ENCODE data around the gene GMPPB.

Gene GMPPB

GRCh38 chr3:49675912-49676311 is 47.8 kb downstream of the GMPPB start:
- Histone ChIP-seq H3K36me3 (ENCODE audit: control insufficient read depth, low read length) (peaks cover 64% of the 10 kb centered on the region), H3K9me2 (replicated peaks; ENCODE audit: control insufficient read depth, low read length) (no peaks in the 10 kb centered on the region), H3K4me3 (ENCODE audit: low read length) (no peak overlapping the region), H3K27ac (ENCODE audit: low read depth, low read length) (no peak overlapping the region), H3F3A (ENCODE audit: control insufficient read depth, insufficient read depth) (peaks cover 5% of the 10 kb centered on the region), H3K9me3 (ENCODE audit: control insufficient read depth, insufficient read depth, low read length) (no peaks in the 10 kb centered on the region), H3K79me2 (ENCODE audit: control insufficient read depth, low read length) (peaks cover 31% of the 10 kb centered on the region), H3K4me2 (ENCODE audit: low read length) (no peak overlapping the region), H3K4me1 (ENCODE audit: control insufficient read depth, low read length) (peaks cover 18% of the 10 kb centered on the region), H4K20me1 (ENCODE audit: control insufficient read depth, insufficient read depth, low read depth, low read length) (0 out of 2 replicates have a peak, but pooled peaks cover 3% of the 10 kb centered on the region), H3K27me3 (ENCODE audit: control insufficient read depth, low read length) (no peaks in the 10 kb centered on the region)
- TF ChIP-seq EZH2phosphoT487 (IDR thresholded peaks at IDR 0.05; ENCODE audit: borderline replicate concordance, low read length) = no peak
- no peak for TF ChIP-seq CTCF (IDR thresholded peaks at IDR 0.05; ENCODE audit: low read depth, low read length, poor library complexity, severe bottlenecking)

GRCh38 chr3:49674497-49674983 is 49.2 kb downstream of the GMPPB start:
- peaks cover 18% of the 10 kb centered on the region for H3K4me1 ChIP-seq (ENCODE audit: control insufficient read depth, low read length)
- peaks cover 31% of the 10 kb centered on the region for H3K79me2 ChIP-seq (ENCODE audit: control insufficient read depth, low read length)
- TF ChIP-seq EZH2phosphoT487 (IDR thresholded peaks at IDR 0.05; ENCODE audit: borderline replicate concordance, low read length) = no peak
- no peak for TF ChIP-seq CTCF (IDR thresholded peaks at IDR 0.05; ENCODE audit: low read depth, low read length, poor library complexity, severe bottlenecking)
- H3K4me2 ChIP-seq (ENCODE audit: low read length) = peak overlapping the region; percentile 87
- H3K9me2 ChIP-seq (replicated peaks; ENCODE audit: control insufficient read depth, low read length) = no peaks in the 10 kb centered on the region
- H3K9me3 ChIP-seq (ENCODE audit: control insufficient read depth, insufficient read depth, low read length) = no peaks in the 10 kb centered on the region
- no peaks in the 10 kb centered on the region for H3K27me3 ChIP-seq (ENCODE audit: control insufficient read depth, low read length)
- H3K36me3 ChIP-seq (ENCODE audit: control insufficient read depth, low read length) = peaks cover 51% of the 10 kb centered on the region
- H3K4me3 ChIP-seq (ENCODE audit: low read length) = peak overlapping the region; percentile 87
- peak overlapping the region; percentile 85; the same call in 1 of the 2 replicates for H3K27ac ChIP-seq (ENCODE audit: low read depth, low read length)
- H4K20me1 ChIP-seq (ENCODE audit: control insufficient read depth, insufficient read depth, low read depth, low read length) = 0 out of 2 replicates have a peak, but pooled peaks cover 3% of the 10 kb centered on the region
- H3F3A ChIP-seq (ENCODE audit: control insufficient read depth, insufficient read depth) = peaks cover 5% of the 10 kb centered on the region

GRCh38 chr3:49673715-49674496 is 49.8 kb downstream of the GMPPB start, which contains the start of gene APEH:
TSS of gene APEH (plus strand) at chr3:49674351. CDS start at chr3:49674402, 51 bp downstream.
- peak within 1 kb of the TSS; percentile 87 for H3K4me3 ChIP-seq (ENCODE audit: low read length)

More at GRCh38 chr3:49673715-49674496, 49.8 kb downstream of the GMPPB start, which contains the start of gene APEH:
- Histone ChIP-seq H3K4me1 (ENCODE audit: control insufficient read depth, low read length) (peaks cover 18% of the 10 kb centered on the region), H3K36me3 (ENCODE audit: control insufficient read depth, low read length) (peaks cover 44% of the 10 kb centered on the region), H3K9me2 (replicated peaks; ENCODE audit: control insufficient read depth, low read length) (no peaks in the 10 kb centered on the region), H3F3A (ENCODE audit: control insufficient read depth, insufficient read depth) (peaks cover 5% of the 10 kb centered on the region), H3K9me3 (ENCODE audit: control insufficient read depth, insufficient read depth, low read length) (no peaks in the 10 kb centered on the region), H3K27ac (ENCODE audit: low read depth, low read length) (peak within 1 kb of the TSS; percentile 85), H3K79me2 (ENCODE audit: control insufficient read depth, low read length) (peaks cover 31% of the 10 kb centered on the region), H3K4me2 (ENCODE audit: low read length) (peak within 1 kb of the TSS; percentile 87), H3K27me3 (ENCODE audit: control insufficient read depth, low read length) (no peaks in the 10 kb centered on the region), H4K20me1 (ENCODE audit: control insufficient read depth, insufficient read depth, low read depth, low read length) (0 out of 2 replicates have a peak, but pooled peaks cover 3% of the 10 kb centered on the region)
- TF ChIP-seq EZH2phosphoT487 (IDR thresholded peaks at IDR 0.05; ENCODE audit: borderline replicate concordance, low read length) = no peak
- TF ChIP-seq CTCF (IDR thresholded peaks at IDR 0.05; ENCODE audit: low read depth, low read length, poor library complexity, severe bottlenecking) = no peak
